HG02981 (cell line): ENCODE measurements around the gene ANKFN1.

Source experiments
- ATAC-seq: cut with Tn5 transposase; IDR thresholded peaks from one replicate; pipeline ENCODE4 v1.9.1; 2021; ENCODE audit warnings: mild to moderate bottlenecking, moderate library complexity; ENCODE audit not compliant: unreplicated experiment

ANKFN1 gene

DNA sequence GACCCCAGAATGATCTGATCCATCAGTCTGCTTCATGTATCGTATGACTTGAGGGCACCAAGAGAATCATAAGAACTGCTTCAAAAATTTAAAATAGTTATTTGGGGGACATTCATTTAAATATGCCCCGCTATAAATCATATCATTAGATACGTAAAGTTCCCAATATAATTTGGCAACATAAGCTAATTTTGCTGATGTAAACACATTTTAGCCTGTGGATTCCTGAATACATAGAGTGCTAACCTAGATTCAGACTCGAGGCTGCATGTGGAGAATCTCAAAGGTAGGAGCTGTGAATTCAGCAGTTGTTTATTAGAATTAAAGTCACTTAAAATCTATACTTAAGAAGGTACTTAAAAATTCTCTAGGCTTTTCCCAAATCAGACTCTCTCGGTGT lies 24.9 kb downstream of the ANKFN1 start:
- no peak for ATAC-seq

DNA sequence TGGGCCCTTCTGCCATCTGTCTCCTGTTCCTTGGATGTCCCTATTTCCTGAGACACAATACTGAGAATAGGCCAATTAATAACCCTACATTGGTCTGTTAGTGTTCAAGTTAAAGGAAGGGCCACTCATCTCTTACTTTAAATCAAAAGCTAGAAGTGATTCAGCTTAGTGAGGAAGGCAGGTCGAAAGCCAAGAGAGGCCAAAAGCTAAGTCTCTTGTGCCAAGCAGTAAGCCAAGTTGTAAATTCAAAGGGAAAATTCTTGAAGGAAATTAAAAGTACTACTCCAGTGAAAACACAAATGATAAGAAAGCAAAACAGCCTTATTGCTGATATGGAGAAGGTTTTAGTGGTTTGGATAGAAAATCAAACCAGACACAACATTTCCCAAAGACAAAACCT lies 28.8 kb downstream of the ANKFN1 start:
- no peak for ATAC-seq

DNA sequence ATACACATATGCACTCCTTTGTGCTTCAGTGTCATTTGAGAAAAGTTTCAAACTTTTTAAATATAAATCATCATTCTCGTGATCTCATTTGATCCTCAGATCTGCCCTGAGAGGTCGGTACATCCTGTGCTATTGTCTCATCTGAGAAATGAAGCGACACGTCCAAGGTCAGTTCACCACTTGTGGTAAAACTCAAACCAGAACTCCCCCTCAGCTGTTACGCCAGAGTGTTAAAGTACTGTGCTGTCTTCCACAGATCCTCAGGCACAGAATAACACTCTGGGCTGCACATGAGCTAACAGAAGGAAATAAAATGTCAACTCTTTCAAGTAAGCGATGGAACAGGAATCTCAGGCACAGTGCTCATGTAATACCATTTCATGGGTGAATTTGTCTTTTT lies 31.4 kb downstream of the ANKFN1 start:
- ATAC-seq = no peak

DNA sequence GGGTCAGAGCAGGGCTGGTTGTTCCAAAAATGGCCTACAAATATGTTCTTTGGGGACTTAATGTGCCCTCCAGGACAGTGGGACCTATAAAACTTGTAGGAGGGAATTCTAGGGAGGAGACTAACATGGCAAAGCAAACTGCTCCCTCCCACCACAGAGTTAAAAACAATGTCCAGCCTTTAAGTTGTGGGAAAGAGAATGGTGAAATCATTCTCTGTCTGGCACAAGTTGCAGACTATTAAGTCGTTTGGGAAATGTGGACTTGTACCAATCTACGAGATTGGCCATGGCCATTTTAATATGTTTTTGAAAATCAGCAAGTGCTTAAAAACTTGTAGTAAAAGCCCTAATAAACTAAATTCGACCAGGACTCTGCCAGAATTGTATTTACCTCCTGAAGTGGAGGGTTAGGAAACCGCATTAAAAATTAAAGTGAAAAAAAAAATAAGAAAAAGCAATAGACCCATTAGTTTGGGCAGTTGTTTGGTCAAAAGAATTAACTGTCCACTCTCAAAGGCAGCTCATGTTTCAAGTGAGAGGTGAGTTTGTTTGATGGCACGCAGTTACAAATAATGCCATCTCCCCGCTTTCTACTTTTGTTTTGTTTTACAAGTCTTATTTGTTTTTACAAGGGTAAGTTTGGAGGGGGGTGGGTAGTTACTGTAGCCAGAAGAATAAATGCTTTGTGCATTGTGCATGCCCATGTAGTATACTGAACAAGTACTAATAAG lies 32.4 kb downstream of the ANKFN1 start:
- ATAC-seq = no peak

DNA sequence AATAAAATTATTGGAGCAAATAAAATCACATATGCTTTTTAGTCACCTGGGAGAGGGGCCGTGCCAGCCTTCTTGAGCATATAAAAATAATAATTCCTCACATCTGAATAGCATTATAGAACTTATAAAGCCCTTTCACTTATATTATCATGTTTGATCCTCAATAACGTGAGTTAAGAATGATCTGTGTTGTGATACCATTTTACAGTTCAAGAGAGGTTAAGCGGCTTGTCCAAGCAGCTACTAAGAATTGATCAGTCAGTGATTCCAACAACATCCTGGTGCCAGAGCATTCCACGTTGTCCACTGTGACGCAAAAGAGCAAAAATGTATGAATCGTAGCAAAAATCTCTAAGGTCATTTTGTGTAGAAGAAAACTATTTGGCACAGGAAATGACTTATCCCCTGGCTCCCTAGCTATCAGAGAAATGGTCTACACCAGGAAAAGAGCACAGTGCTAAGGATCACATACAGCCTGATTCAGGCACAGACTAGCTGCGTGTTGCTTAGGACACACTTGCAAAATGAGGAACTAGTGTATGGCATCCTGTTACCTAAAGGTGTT lies 33.0 kb downstream of the ANKFN1 start:
- no peak for ATAC-seq

DNA sequence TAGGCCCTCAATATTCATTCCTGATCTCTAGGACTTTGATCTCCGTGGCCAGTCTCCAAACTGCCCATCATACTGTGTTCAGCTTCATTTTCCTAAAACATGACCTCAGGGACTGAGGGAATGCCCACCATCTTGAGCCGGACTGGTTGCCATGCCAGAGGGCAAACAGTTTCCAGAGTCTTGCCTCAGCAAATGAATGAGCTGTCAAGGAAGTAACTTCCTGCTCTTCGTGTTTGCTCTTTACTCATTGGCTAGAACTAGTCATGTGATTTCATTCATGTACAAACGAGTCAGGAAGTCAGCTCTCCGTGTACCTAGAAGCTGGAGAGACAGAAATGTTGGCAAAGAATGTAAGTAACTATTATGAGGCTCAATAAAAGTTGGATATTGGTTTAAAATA lies 50.2 kb downstream of the ANKFN1 start:
- no peak for ATAC-seq

DNA sequence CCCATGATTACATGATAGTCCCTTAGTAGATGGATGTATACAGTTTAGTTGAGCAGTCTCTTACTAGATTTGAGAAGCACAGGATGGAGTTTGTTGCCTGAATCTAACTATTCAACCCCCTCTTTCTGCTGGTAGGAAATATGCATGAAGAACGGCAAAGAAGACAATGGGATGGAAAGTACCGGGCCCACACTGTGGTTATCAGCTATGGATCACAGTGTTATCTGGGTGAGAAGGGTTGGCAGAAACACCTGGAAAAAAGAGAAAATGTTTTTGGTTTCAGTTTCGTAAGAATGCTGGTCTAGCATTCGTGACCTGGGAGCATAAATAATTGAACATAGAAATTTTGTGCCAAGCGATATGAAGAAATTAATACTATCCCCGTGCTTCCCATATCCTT lies 53.1 kb downstream of the ANKFN1 start:
- no peak for ATAC-seq

DNA sequence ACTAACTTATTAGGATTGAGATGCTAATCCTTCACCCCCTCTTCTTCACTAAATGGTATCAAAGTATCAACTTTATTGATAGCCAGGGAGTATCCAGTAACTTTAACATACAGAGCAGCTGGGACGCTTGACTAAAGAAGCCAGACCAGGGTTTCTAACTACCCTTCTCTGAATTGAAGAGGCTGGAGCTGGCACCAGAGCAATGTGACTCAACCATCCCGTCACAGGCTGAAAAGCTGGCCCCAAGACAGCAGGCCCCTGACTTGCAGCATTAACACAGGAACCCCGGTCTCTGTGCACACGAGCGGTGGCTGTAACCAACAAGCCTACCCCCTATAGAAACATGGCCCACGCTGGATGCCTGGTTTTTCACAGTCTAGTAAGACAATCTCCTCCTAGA lies 59.8 kb downstream of the ANKFN1 start:
- ATAC-seq = no peak

DNA sequence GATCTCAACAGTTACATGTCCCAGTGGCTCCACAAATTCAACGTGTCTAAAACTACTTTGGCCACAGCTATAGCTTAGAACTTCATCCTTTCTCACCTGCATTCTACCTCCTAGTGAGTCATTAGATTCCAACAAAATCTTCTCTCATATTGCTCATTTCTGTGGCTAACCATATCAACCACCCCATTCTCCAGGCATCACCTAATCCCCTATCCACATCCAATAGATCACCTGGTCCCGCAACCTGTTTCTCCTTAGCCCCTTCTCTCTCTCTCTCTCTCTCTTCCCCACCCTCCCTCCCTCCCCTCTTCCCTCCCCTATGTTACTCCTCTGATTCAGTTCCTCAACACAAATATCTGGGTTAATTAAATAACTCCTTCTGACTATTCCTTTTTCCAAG lies 64.6 kb downstream of the ANKFN1 start:
- ATAC-seq = no peak

DNA sequence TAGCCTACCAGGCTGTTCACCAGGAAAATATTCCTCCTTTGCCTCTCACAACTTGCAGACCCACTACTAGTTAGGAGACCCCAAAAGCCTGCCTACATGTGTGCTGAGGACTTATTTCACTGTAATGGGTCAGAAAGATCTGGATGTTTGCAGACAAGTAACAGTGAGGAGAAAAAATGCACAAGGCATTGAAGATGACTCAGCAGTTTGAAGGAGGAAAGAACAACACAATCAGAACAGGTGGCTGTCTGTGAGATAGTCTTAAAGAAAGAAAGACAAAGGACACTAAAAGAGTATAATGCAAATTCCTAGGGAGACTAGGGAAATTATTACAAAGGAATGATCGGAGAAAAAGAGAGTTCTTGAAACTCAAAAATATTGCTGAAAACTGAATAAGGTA lies 69.0 kb downstream of the ANKFN1 start:
- no peak for ATAC-seq

DNA sequence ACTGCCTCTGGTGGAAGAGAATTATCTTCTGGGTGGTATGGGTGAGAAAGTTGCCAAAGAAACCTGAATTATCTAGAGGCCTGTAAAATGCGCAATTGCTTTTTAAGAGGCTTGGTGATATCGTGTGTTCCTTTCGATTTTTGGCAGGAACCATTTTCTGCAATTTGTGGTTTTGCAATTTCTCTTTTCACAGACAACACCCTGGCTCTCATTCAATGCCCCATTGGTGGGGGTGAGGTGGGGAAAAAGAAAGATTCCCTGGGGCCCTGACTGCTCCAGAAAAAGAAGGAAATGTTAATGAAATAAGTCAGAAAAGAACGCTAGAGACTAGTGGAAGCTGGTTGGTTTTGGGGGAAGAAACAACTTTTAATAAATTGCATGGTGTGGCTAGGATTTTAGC lies 77.4 kb downstream of the ANKFN1 start:
- ATAC-seq = no peak

DNA sequence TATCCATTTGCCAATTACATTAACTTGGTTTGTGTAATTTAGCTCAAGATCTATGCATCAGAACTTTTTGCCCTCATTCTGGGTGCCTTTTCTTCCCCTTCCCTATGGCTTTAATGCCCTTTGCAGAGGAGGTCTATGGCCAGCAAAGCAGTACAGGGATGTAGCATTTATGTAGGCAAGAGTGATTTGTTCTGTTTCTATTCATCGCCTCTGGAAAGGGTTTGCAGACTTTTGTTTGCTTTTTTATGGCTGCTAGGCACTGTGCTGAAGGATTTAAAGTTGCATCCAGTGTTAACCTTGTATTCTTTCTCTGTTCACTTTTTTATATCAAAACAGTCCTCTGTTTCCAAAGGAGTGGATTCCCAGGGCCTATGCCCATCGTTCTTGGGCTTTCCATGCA lies 78.0 kb downstream of the ANKFN1 start:
- ATAC-seq = no peak

DNA sequence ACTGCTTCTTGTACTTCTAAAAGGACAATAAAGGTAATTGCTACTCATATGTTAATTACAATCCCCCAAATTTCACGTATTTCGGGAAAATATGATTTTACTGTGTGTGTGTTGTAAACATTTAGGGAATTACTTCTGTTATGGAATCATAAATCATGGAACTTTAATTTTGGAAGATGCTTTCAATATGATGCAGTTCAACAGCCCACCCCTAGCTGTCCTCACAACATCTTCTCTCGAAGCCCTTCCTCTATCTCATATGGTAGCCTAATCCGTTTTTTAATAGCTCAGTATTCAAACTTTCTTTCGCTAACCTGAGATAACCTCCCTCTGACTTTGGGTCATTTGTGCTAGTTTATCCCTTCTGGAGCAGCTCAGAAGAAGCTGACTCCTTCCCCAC lies 78.4 kb downstream of the ANKFN1 start:
- ATAC-seq = no peak

DNA sequence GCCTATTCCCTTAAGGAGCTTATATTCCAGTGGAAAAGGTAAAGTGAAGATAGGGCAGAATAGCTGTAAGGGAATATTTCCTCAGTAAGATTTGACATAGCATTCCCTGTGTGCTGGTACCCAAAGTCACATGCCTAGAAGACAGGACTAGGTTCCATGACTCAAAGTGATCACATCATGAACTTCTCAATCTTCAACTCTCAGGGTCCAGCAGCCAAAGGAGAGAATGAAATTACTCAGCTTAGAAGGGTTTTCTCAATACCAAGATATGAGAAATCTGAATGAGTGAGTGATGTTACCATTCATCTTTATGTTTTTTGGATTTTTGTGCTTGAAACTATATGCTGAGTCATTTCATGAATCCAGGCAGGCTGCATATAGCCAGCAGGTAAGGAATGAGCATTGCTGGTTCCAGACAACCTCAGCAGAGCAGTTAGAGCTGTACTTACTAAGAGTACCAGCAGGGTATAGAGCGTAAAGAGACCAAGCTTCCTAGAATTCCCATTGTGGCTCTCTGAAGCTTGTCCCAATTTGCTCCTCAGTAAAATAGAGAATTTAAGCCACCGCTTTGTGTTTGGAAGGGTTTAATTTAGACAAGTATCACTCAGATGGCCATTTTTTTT lies 91.1 kb downstream of the ANKFN1 start:
- no peak for ATAC-seq

DNA sequence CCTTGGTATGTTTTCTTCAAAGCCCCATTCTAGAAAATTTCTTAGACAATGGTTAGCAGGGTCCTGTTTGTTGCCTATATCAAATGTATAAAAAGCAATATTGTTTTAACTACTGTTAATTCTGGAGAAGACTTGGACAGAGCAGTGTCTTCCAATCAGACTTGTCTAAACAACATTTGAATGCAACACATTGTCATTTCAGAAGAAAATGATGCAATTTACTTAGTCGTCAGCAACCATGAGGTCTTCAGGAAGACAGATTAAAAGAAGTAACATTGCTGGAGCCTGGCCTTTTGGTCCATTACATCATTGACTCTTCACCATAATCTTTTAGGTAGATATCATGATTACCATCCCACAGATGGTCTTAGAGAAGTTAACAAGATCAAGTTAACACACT lies 94.5 kb downstream of the ANKFN1 start:
- ATAC-seq = no peak

DNA sequence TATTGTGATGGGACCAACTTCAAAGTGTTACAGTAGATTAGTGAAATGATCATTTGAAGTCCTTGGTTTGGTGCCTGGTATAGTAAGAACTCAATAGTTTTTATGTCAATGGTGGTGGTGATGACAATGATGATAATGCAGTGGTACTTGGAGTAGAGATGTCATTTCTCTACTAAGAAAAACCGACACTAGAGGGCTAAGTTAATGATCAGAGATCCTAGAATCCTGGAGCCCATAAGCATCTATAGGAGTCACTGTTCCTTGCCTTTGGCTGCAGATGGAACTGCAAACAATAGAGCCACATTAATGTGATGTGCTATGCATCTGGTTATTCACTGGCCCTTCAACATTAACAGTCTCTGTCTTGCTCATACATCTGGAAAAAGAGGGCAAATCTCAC lies 103.8 kb downstream of the ANKFN1 start:
- ATAC-seq = no peak

DNA sequence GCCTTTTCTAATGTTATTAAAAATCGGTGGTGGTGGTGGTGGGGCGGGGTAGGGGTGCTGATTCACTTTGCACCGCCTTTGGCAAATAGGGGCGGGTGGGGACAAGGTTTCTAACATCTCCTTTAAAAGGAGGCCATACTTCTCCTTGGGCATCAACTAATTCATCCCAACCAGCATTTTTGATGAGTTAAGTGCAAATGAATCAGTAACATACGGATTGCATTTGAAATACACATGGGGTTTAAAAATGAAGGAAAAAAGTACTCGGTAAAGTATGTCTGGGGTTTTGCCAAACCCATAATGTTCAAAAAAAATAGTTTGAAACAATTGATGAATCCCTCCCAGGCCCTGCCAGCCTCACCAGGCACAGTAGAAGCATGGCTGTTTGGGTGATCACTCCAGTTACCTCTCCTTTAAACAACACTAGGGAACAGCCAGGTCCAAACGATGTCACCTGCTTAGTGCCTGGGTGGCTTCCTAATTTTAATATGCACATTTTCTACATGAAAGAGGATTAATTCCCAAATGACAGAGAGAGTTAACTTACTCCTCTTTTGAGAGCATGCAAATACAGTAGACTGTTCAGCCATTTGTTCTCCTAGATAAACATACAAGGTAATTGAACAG lies 107.2 kb downstream of the ANKFN1 start:
- ATAC-seq = no peak

DNA sequence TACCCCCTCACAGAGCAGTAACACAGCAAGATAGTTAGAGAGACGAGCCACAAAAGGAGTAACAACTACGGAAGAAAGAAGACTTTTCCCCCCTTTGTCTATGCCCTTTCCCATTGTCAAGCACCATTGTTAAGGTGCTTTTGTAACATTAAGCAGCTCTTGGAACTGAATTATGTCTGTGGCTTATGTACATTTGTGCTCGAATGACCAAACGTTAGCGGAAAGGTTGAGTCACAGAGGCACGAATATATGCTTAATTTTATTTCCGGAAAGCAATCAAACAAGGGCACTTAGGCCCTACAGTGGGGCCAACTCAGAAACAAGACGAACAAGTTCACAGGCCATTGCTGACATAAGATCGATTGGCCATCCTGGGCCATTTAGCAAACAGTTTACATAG lies 109.5 kb downstream of the ANKFN1 start:
- ATAC-seq = no peak

DNA sequence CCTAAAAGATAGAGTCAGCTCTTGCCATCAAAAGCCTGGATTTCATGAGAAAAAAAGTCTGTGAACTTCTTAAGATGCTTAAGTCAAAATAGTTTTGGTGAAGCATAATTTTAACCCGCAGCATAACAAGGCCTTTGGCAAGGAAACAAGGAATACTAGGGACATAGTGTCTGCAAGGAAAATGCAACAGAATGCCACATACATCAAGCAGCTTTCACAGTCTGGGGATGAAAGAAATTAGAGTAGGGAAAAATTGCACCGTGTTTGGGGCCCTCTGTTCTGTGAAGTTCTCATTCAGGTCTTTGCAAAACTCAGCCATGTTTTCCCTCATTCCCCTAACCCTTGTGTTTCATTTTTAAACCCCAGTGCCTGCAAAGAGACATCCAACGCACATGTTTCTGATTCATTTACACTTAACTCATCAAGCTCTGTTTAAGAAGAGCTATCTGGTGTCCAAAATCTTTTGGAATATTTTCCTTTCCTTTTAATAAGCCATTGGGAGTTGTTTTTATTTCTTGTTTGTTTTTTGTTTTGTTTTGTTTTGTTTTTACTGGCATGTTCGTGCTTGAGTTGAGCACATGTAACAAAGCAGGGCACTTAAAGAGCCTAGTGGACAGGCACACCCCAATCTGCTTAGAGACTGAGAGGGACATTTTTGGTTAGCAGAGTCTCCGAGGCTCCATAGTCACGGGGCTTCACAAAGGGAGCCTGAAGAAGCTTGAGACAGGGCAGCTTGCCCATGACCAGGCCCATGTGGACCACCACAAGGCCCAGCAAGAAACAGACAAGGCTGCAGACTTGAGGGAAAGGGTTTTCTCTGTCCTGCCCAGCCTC lies 116.5 kb downstream of the ANKFN1 start:
- no peak for ATAC-seq

DNA sequence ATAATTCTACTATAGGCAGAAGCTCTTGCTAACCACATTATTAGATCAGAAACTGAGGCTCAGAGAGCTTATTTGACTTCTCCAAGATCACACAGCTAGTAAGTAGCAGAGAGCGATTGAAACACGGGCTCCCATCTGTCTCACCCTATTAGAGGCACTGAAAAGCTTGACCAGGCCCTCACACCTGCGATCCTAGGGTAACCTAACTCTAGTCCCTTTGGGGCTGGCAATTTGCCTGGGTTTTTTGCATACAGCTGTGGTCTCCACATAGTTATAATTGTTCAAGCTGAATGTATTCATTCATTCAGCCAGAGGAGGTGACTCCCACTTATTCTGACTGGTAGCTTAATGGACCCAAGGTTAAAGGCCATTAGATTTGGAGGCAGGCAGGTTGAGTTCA lies 121.2 kb downstream of the ANKFN1 start:
- ATAC-seq = no peak

DNA sequence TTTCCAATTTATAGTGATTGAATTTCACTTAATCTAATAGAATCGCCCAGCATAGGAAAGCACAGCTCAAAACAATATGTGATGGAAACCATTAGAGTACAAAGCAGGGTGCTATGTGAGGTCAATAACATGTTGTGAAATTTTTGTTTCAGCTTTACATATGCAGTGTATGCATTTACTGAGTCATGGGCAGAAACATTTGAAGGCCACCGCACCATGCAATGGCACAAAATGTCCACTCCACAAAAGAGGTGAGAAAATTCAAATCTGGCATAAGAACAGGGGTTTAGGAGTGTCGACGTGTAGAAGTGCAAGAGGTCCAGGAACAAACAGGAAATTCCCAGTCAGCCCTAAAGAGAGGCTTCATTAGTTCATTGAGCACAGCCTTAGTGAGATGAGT lies 131.2 kb downstream of the ANKFN1 start:
- no peak for ATAC-seq
